ENCODE data around the gene FOXL3.

DNA sequence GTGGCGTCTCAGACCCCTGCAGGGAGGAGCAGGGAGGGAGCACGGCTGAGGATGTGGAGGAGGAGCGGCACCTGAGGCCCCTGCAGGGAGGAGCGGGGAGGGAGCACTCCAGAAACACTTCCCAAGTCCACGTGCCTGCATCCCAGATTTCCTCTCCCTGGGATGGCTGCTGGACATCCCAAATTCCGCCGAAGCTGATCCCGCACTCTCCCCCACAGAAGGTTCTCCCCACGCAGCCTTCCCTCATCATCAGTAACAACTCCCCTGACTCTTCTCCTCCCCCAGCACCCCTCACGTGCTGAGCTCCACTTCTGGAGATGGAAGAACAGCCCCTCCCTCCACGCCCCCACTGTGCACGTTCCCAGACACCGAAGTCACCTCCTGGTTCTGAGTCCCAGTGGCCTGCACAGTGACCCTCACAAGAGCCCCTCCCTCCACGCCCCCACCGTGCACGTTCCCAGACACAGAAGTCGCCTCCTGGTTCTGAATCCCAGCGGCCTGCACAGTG lies 17.8 kb upstream of the FOXL3 start:
- TF ChIP-seq, protein P1, sequence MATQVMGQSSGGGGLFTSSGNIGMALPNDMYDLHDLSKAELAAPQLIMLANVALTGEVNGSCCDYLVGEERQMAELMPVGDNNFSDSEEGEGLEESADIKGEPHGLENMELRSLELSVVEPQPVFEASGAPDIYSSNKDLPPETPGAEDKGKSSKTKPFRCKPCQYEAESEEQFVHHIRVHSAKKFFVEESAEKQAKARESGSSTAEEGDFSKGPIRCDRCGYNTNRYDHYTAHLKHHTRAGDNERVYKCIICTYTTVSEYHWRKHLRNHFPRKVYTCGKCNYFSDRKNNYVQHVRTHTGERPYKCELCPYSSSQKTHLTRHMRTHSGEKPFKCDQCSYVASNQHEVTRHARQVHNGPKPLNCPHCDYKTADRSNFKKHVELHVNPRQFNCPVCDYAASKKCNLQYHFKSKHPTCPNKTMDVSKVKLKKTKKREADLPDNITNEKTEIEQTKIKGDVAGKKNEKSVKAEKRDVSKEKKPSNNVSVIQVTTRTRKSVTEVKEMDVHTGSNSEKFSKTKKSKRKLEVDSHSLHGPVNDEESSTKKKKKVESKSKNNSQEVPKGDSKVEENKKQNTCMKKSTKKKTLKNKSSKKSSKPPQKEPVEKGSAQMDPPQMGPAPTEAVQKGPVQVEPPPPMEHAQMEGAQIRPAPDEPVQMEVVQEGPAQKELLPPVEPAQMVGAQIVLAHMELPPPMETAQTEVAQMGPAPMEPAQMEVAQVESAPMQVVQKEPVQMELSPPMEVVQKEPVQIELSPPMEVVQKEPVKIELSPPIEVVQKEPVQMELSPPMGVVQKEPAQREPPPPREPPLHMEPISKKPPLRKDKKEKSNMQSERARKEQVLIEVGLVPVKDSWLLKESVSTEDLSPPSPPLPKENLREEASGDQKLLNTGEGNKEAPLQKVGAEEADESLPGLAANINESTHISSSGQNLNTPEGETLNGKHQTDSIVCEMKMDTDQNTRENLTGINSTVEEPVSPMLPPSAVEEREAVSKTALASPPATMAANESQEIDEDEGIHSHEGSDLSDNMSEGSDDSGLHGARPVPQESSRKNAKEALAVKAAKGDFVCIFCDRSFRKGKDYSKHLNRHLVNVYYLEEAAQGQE (IDR thresholded peaks at IDR 0.05; ENCODE audit: insufficient read depth in 1 of 2, low read depth in 2 of 2, low read length in 2 of 2), result no peak
- TF ChIP-seq FOXP2 (optimal IDR thresholded peaks at IDR 0.05; ENCODE audit: borderline replicate concordance, extremely low read depth, extremely low read length, insufficient read depth) (no peak), POLR2AphosphoS5 (IDR thresholded peaks at IDR 0.05; ENCODE audit: low read depth, low read length) (no peak), SIN3A (IDR thresholded peaks at IDR 0.05; ENCODE audit: borderline replicate concordance, insufficient read depth, low read length) (no peak), TAF1 (IDR thresholded peaks at IDR 0.05; ENCODE audit: borderline replicate concordance, insufficient read depth, low read length) (no peak)
